Stimulated activated CD8-positive, alpha-beta memory T cell treated with anti-CD3 and anti-CD28 coated beads, Interleukin-4, amount 100 ng/mL, for 4 hours (primary cell): ENCODE data around the gene MZT2A.
"Not testable (repeated sequence)": the region's sequence is repeated elsewhere in the genome, so short reads cannot be mapped to it uniquely, and the experiment has no call there.

ENCODE experiments used
- DNase-seq, 2 donors: peaks; one replicate each; pipeline ENCODE4 v3.0.0-alpha.2; 2020; ENCODE audit warnings: low read depth in 2 of 2, low spot score in 1 of 2

MZT2A gene, protein sequence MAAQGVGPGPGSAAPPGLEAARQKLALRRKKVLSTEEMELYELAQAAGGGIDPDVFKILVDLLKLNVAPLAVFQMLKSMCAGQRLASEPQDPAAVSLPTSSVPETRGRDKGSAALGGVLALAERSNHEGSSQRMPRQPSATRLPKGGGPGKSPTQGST

DNA sequence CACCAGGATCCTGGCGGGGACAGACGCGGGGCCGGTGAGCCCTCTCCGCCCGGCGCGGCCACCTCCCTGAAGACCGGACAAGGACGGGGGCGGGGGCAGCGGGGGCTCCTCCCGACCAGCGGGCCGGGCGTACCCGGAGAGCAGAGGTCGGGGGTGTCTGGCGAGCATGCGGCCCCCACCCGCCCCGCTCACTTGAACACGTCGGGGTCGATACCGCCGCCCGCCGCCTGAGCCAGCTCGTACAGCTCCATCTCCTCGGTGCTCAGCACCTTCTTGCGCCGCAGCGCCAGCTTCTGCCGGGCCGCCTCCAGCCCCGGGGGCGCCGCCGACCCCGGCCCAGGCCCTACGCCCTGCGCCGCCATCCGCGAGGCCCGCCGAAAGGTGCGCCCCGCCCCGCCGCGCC, at the start of gene MZT2A:
Gene MZT2A, minus strand, starts transcription at position 383 of the 403 bp plus-strand sequence. Its CDS starts 21 bp downstream, at position 362.
- DNase-seq = peak in 1 of 2 donors; percentile 64

DNA sequence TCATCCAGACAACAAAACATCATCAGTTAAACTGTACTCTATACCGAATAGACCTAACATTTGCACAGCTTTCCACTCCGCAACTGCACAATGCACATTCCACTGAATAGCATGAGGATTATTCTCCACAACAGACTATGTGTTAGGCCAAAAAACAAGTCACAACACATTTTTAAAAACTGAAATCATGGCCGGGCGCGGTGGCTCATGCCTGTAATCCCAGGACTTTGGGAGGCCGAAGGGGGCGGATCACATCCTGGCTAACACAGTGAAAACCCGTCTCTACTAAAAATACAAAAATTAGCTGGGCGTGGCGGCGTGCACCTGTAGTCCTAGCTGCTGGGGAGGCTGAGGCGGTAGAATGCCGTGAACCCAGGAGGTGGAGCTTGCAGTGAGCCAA, 46.7 kb upstream of the MZT2A start:
- DNase-seq = not testable (repeated sequence)

DNA sequence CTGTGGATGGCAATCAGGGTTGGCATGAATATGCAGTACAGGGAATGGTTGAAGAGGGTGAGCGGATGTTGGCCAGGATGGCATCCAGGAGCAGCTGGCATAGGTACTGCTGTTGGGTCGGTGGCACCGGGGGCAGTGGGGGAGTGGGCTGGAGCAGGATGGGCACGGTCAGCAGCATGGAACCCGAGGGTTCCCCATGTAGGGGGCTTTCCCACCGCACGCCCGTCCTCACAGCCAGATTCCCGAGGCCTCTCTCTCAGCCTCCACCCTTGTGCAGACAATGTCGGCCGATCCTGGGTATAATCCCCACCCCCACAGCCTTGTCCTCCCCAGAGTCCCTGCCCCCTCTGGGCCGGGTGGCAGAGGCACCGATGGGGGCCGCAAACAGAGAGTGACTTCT, 44.6 kb upstream of the MZT2A start:
- not testable (repeated sequence) for DNase-seq

DNA sequence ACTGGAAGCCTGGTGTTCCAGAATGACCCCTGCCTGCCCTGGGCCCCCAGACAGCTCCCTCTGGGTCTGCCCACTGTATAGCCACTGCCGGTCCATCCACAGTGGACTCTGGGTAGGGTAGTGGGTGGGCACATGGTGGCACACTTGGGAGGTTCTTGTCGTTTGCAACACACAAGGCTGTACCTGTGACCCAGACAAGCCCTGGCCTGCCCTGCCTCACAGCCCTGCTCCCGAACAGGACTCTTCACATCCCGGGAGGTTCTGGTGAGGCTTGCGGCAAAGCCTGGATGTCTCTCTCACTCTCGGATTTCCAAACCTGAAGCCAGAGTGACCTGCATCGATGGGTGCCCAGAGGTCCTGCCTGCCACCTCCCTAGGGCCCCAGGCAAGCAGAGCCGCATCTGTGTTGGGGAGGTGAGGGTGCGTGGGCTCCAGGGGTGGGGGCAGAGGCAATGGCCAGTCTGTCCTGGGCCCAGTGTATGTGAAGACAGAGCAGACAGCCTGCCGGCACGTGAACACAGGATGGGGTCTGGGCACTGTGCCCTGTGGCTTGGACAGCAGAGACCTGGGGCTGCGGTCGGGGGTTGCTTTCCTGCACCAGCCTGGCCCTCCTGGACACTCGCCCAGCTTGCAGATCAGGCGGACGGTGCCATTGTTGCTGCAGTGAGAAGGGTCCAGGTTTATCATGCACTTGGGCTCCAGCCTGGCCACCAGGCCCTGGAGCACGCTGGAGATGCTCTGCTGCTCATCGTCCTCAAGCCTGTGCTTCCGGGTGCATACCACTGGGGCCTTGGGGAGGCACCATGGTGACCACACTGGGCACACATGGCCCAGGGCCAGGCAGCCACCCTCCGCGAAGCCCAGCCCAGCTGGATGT, 44.0 kb upstream of the MZT2A start:
- not testable (repeated sequence) for DNase-seq

DNA sequence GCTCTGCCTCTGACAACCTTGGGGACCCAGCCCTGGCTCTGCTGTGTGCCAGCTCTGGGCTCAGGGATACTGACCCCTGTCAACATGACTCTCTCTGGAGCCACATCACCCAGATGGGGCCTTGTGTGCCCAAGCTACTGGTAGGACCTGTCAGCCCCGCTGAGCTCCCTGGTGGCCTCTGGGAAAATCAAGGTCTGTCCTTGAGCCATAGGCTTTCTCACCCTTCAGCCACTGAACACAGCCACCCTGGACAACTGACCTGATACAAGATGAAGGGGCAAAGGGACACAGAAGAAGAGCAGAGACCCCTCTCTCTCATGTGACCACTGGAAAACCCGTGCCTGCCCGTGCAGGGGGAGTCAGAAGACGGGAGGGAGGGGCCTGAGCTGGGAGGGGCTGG, 43.3 kb upstream of the MZT2A start:
- no peak for DNase-seq

DNA sequence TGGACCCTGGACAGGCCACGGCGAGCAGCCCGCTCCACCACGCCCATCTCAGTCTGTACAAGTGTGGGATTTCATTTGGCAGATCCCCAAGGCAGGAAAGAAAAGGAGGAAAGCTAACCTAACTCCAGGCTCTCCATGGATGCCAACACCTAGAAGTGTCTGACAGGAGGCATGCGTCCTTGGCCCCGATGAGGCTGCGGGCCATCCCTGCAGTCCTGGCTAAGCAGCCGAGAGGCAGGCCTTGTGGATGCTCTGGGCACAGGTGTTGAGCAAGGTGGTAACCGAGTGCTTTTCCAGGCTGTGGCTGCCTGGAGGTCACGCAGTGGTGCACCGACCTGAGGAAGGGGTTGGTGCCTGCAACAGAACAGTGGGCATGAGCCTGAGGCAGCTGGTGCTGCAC, 42.8 kb upstream of the MZT2A start:
- not testable (repeated sequence) for DNase-seq

DNA sequence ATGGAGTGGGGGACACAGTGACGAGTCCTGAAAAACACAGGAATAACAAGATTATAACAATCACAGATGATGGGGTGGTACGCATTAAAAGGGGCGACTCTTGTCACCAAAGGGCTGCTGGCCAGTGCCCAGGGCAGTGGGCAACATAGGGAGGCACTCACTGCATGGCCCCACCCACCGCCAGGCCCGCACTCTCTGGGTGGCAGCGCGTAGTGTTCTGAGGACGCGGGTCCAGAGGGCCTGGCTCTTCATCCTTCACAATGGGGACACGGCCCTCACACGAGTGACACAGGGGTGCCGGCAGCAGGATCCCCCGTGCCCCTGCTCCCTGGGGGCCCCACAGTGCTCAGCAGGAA, 42.1 kb upstream of the MZT2A start:
- DNase-seq = not testable (repeated sequence)

DNA sequence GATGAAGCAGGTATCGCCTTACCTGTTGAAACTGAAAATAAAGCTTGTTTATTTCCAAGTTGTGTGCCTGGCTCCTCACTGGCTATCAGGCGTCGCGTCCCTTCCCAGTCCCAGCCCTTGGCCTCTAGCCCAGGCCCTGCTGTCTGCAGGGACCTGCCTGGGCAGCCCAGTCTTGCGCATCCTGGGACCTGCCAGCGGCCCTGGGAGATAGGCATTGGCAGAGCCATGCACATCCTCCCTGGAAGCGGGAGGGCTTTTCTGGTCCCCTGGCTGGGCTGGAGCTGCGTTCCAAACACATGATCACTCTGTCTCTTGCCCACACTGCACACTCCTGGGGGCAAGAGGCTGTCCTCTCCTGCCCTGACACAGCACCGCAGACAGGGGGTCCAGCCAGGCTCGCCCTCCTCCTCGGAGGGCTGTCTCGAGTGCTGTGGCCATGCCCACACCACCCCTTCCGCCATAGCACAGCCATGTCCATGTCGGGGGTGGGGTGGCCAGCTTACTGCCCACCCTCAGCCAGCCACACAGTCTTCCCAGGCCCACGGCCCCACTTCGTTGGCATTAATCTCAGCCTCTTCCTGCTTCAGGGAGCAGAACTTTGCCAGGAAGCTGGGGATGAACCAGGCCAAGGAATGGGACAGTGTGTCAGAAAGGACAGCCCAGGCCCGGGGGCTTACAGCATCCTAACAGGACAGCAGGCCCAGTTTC, 41.6 kb upstream of the MZT2A start:
- DNase-seq = not testable (repeated sequence)

DNA sequence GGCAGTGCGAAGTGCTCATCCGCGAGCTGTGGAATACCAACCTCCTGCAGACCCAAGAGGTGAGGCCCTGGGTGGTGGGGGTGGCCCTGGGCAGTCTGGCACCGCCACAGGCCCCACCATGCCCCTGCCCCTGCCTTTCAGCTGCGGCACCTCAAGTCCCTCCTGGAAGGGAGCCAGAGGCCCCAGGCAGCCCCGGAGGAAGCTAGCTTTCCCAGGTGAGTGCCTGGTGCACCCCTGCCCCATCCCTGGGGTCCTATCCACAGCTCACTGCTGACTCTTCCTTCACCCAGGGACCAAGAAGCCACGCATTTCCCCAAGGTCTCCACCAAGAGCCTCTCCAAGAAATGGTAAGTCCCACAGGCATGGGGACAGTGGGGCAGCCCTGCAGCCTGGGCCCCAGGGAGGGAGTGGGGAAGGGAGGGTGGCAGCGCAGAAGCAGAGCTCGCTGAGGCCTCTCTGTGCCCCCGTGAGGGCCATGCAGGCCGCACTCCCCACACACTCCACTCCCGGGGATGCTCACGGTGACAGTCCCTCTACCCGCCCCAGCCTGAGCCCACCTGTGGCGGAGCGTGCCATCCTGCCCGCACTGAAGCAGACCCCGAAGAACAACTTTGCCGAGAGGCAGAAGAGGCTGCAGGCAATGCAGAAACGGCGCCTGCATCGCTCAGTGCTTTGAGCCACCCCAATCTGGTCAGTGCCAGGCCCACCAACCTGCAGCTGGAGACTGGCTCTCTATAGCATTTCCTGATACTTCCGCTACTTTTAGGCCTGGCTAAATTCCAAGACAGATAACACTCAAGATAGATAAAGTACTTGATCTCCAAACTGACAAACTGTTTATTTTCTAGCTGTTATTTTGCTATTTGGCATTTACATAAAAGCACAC, 40.8 kb upstream of the MZT2A start:
- not testable (repeated sequence) for DNase-seq

DNA sequence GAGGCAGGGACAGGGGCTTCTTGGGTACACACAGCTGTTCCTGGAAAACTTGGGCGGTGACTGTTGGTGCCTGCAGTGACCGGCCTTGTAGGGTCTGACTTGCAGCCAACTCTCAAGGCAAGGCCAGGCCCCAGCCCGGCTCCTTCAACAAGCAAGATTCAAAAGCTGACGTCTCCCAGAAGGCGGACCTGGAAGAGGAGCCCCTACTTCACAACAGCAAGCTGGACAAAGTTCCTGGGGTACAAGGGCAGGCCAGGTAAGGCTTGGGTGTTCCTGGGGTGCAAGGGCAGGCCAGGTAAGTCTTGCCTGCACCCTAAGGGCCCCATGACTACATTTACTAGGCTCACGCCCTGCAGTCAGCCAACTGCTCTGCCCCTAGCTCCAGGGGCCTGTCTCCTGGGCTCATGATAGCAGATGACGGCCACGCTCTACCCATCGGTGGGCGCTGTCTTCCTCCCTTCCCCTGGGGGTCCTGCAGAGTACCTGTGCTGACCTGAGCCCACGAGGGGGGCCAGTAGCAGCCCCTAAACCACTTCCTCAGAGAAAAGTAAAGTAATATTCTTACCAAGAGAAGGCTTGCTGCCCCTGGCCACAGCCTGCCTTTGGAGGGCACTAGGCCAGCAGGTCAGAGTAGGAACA, 39.5 kb upstream of the MZT2A start:
- DNase-seq = not testable (repeated sequence)

DNA sequence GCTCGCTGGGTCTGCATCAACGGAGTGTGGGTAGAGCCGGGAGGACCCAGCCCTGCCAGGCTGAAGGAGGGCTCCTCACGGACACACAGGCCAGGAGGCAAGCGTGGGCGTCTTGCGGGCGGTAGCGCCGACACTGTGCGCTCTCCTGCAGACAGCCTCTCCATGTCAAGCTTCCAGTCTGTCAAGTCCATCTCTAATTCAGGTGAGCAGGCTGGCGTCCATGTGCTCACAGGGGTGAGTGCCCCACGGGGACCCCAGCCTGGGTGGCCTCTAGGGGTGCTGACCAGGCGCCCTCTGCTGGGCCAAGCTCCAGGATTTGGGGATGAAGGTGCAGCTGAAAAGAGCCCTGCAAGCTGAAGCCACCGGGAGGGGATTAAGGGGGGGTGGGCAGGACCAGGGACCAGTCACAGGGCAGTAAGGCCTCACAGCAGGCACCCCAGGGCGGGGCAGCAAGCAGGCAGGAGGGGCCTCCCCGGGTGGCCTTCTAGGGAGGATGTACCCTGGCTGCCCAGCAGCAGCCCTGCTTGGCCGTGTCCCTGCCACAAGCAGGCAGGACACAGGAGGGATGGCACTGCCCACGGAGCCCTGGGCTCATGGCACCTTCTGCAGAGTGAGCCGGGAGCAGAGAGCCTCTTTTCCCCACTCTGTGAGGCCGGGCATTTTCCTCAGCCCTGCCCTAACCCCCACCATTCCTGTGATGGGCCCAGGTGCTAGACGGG, 38.6 kb upstream of the MZT2A start:
- DNase-seq = not testable (repeated sequence)

DNA sequence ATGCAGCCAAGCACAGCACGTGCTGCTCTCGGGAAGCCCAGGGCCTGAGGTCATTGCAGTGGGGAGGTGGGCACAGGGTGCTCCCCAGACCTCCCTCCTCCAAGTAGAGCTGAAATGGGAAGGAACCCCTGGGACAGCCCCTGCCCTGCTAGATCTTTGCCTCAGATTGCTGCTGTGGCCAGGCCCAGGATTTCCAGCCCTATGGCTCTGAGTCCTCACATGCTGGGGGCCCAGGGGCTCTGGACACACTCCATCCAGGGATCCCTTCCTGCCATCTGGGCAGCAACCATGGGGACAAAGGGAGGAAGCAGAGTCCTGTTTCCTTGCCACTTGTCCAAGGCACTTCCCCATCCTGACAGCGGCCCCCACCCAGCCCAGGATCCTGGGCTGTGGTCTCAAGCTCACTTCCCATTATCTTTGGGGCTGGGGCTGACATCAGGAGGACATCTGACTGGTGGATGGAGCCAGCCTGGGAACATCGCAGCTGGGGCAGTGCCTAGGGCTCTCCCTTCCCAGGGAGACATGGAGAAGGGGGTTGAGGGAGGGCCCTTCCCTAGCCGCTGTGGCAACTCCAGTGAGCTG, 37.8 kb upstream of the MZT2A start:
- not testable (repeated sequence) for DNase-seq

DNA sequence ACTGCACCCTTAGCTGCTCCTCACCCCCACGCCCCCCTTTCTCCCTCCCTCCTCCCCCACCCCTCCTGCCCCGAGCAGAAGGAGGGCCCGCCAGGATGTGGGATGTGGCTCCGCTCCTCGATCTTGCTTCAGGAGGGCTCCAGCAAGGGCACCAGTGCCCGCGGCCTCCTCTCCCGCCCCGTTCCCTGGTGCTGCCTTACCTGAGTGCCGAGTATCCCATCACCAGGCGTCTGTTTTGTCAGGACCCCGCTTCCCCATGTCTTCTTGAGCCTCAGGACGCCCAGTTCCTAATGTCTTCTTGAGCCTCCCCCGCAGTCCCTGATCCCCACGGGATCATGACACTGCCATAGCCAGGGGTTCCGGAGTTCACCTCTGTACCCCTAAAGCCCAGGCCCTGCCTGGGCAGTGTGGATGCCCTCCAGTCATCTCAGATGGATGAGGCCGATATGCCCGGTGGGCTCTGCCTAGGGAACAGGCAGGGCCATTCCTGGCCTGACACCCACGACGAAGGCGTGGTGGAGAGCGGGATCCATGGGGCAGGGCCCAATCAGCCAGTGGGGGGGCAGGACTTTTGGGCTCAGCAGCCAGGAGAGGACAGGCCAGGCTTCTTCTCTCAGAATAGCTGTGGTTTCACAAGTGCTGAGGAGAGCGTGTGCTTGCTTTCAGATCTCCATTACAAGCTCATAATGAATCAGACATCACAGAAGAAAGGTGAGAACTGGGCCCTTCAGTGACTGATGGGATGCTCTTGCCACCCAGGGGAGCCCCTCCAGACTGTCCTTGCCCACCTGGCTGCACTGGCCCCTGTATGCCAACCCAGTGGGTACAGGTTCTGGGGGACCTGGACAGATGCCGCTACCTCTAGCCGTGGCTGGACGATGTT, 37.0 kb upstream of the MZT2A start:
- DNase-seq = not testable (repeated sequence)

DNA sequence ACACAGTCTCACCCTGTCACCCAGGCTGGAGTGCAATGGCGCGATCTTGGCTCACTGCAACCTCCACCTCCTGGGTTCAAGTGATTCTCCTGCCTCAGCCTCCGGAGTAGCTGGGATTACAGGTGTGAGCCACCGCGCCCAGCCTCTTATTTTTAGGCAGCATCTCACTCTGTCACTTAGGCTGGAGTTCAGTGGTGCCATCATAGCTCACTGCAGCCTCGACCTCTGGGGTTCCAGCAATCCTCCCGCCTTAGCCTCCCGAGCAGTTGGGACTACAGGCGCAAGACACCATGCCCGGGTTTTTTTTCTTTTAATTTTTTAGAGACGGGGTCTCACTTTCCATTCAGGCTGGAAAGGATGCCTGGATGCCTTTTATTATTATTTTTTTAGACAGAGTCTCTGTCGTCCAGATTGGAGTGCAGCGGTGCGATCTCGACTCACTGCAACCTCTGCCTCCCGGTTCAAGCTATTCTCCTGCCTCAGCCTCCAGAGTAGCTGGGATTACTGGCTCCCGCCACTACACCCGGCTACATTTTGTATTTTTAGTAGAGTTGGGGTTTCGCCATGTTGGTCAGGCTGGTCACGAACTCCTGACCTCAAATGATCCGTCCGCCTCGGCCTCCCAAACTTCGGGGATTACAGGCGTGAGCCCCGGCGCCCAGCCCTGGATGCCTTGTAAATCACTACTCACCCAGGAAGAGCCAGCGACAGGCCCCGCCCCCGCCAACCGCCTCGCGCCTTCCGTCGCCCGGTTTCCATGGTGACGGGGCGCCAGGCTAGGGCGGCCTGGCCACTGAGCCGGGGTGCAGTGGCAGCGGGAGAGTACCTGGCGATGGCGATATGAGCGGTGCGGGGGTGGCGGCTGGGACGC, 35.2 kb upstream of the MZT2A start, which contains the start of gene CCDC74A:
Gene CCDC74A, plus strand, starts transcription at position 758 of the 871 bp plus-strand sequence. Its CDS starts 83 bp downstream, at position 841.
- peak; percentile 28 to 67 for DNase-seq

DNA sequence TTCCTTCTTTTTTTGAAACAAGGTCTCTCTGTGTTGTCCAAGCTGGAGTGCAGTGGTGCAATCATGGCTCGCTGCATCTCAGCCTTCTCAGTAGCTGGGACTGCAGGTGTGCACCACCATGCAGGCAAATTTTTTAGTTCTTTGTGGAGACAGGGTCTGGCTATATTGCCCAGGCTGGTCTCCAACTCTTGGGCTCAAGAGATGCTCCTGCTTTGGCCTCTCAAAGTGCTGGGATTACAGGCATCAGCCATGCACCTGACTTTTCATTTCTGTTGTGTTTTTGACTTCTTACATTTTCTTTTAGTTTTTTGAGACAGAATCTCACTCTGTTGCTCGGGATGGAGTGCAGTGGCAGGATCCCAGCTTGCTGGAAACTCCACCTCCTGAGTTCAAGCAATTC, 33.1 kb upstream of the MZT2A start:
- DNase-seq = not testable (repeated sequence)

DNA sequence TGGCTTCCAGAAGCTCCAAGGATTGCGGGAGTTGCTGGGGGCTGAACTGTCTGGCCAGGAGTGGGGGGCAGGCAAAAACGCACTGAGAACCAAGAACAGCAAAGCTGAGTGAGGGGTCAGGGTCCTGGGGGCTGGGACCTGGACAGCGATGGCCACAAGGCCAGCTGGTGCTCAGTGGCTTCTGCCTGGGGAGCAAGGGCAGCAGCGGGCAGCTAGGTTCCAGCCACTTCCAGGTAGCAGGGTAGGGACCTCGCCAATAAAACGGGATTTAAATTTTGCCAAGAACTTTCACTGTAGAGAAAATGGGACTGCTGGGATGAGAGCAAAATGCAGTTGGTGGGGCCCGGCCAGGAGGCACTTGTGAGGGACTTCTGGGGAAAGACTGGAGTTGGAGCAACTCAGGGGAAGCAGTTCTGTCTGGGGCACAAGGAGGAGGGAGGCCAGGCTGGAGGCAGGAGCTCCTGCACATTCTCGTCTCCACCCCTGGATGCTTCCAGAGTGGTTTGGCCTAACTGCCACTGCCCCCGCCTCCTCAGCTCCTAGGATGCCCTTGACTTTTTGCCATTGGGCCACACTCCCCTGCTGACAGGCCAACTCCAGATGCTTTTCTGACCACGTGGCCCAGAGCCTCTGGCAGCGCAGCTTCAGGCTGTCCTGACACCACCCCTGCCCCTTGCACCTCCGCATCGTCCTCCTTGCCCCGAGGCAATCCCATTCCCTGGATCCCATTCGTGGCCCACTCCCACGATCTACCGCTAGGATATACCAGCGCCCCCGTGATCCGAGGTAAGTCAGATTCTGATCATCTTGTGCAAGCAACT, 30.0 kb upstream of the MZT2A start:
- DNase-seq = no peak
